ENCODE measurements around the gene LRRC75A.

The LRRC75A gene

GRCh38 chr17:16418685-16419068, 73.3 kb downstream of the LRRC75A start:
- Histone ChIP-seq H3F3A (ENCODE audit: low read depth) (peaks cover 4% of the 10 kb centered on the region; the same call in 1 of the 2 replicates), H3K9me2 (replicated peaks; ENCODE audit: low read depth, low read length) (no peaks in the 10 kb centered on the region), H3K27me3 (ENCODE audit: insufficient read depth, low read length, poor library complexity, severe bottlenecking) (no peaks in the 10 kb centered on the region), H3K9me3 (ENCODE audit: insufficient read depth, low read depth, low read length) (no peaks in the 10 kb centered on the region), H3K4me3 (ENCODE audit: low read length, poor library complexity, severe bottlenecking) (peak overlapping the region; percentile 29), H3K9ac (ENCODE audit: low read depth, low read length, poor library complexity, severe bottlenecking) (peak overlapping the region; percentile 95), H4K20me1 (ENCODE audit: insufficient read depth, low read length, poor library complexity, severe bottlenecking) (no peaks in the 10 kb centered on the region), H3K4me1 (ENCODE audit: insufficient read depth, low read length, poor library complexity, severe bottlenecking) (peaks cover 38% of the 10 kb centered on the region), H2AFZ (ENCODE audit: low read length) (no peak overlapping the region), H3K36me3 (ENCODE audit: insufficient read depth, low read length) (peaks cover 13% of the 10 kb centered on the region; the same call in 1 of the 2 replicates), H3K79me2 (ENCODE audit: insufficient read depth, low read length) (peaks cover 50% of the 10 kb centered on the region), H3K4me2 (ENCODE audit: low read depth, low read length, poor library complexity, severe bottlenecking) (peak overlapping the region; percentile 99)
- TF ChIP-seq EZH2phosphoT487 (IDR thresholded peaks at IDR 0.05; ENCODE audit: borderline replicate concordance) (no peak), CTCF (conservative IDR thresholded peaks at IDR 0.05; ENCODE audit: low read length) (no peak)

- H3K4me2 ChIP-seq (ENCODE audit: low read depth, low read length, poor library complexity, severe bottlenecking): peak overlapping the region; percentile 99
- peaks cover 4% of the 10 kb centered on the region; the same call in 1 of the 2 replicates for H3F3A ChIP-seq (ENCODE audit: low read depth)
- H3K9ac ChIP-seq (ENCODE audit: low read depth, low read length, poor library complexity, severe bottlenecking): peak overlapping the region; percentile 95
- no peak overlapping the region for H2AFZ ChIP-seq (ENCODE audit: low read length)
- peaks cover 7% of the 10 kb centered on the region; the same call in 1 of the 2 replicates for H3K36me3 ChIP-seq (ENCODE audit: insufficient read depth, low read length)
- H3K27me3 ChIP-seq (ENCODE audit: insufficient read depth, low read length, poor library complexity, severe bottlenecking): no peaks in the 10 kb centered on the region
- H3K79me2 ChIP-seq (ENCODE audit: insufficient read depth, low read length): peaks cover 50% of the 10 kb centered on the region
- peaks cover 38% of the 10 kb centered on the region for H3K4me1 ChIP-seq (ENCODE audit: insufficient read depth, low read length, poor library complexity, severe bottlenecking)
- H3K4me3 ChIP-seq (ENCODE audit: low read length, poor library complexity, severe bottlenecking): peak overlapping the region; percentile 79
- no peaks in the 10 kb centered on the region for H4K20me1 ChIP-seq (ENCODE audit: insufficient read depth, low read length, poor library complexity, severe bottlenecking)
- H3K9me3 ChIP-seq (ENCODE audit: insufficient read depth, low read depth, low read length): no peaks in the 10 kb centered on the region
- H3K9me2 ChIP-seq (replicated peaks; ENCODE audit: low read depth, low read length): no peaks in the 10 kb centered on the region
- TF ChIP-seq EZH2phosphoT487 (IDR thresholded peaks at IDR 0.05; ENCODE audit: borderline replicate concordance) (no peak), CTCF (conservative IDR thresholded peaks at IDR 0.05; ENCODE audit: low read length) (no peak)
Observed at GRCh38 chr17:16417896-16418684, 73.9 kb downstream of the LRRC75A start.

GRCh38 chr17:16417399-16417798, 74.6 kb downstream of the LRRC75A start:
- Histone ChIP-seq H3K9me3 (ENCODE audit: insufficient read depth, low read depth, low read length) (no peaks in the 10 kb centered on the region), H3F3A (ENCODE audit: low read depth) (peaks cover 4% of the 10 kb centered on the region; the same call in 1 of the 2 replicates), H3K9me2 (replicated peaks; ENCODE audit: low read depth, low read length) (no peaks in the 10 kb centered on the region), H4K20me1 (ENCODE audit: insufficient read depth, low read length, poor library complexity, severe bottlenecking) (no peaks in the 10 kb centered on the region), H3K4me2 (ENCODE audit: low read depth, low read length, poor library complexity, severe bottlenecking) (peak overlapping the region; percentile 99), H3K79me2 (ENCODE audit: insufficient read depth, low read length) (peaks cover 50% of the 10 kb centered on the region), H3K9ac (ENCODE audit: low read depth, low read length, poor library complexity, severe bottlenecking) (peak overlapping the region; percentile 95), H3K4me1 (ENCODE audit: insufficient read depth, low read length, poor library complexity, severe bottlenecking) (peaks cover 38% of the 10 kb centered on the region), H3K27me3 (ENCODE audit: insufficient read depth, low read length, poor library complexity, severe bottlenecking) (no peaks in the 10 kb centered on the region), H3K36me3 (ENCODE audit: insufficient read depth, low read length) (peaks cover 1% of the 10 kb centered on the region; the same call in 1 of the 2 replicates), H3K4me3 (ENCODE audit: low read length, poor library complexity, severe bottlenecking) (peak overlapping the region; percentile 79), H2AFZ (ENCODE audit: low read length) (no peak overlapping the region)
- TF ChIP-seq EZH2phosphoT487 (IDR thresholded peaks at IDR 0.05; ENCODE audit: borderline replicate concordance) (no peak), CTCF (conservative IDR thresholded peaks at IDR 0.05; ENCODE audit: low read length) (no peak)
